ENCODE data around the gene FHAD1.
A peak's percentile ranks its signal among the peaks of the same experiment; 100 is the strongest.

FHAD1 gene

GRCh38 chr1:15218287-15219279 is 28.4 kb upstream of the FHAD1 start:
- no peak for DNase-seq (ENCODE audit: low read depth in 3 of 3)

GRCh38 chr1:15219280-15220023 is 27.6 kb upstream of the FHAD1 start:
- DNase-seq (ENCODE audit: low read depth in 3 of 3), result no peak

- no peak for DNase-seq (ENCODE audit: low read depth in 3 of 3)
Measured at GRCh38 chr1:15220024-15220392, 27.0 kb upstream of the FHAD1 start.

- DNase-seq (ENCODE audit: low read depth in 3 of 3), result no peak
Measured at GRCh38 chr1:15220825-15221431, 26.1 kb upstream of the FHAD1 start.

GRCh38 chr1:15222653-15223303 is 24.2 kb upstream of the FHAD1 start:
- DNase-seq (ENCODE audit: low read depth in 3 of 3), result no peak

- DNase-seq (ENCODE audit: low read depth in 3 of 3), result no peak
Measured at GRCh38 chr1:15224259-15224869, 22.7 kb upstream of the FHAD1 start.

- DNase-seq (ENCODE audit: low read depth in 3 of 3), result no peak
Measured at GRCh38 chr1:15224974-15225373, 22.0 kb upstream of the FHAD1 start.

GRCh38 chr1:15225461-15225860 is 21.6 kb upstream of the FHAD1 start:
- DNase-seq (ENCODE audit: low read depth in 3 of 3), result no peak

- no peak for DNase-seq (ENCODE audit: low read depth in 3 of 3)
Measured at GRCh38 chr1:15226388-15227255, 20.4 kb upstream of the FHAD1 start.

- DNase-seq (ENCODE audit: low read depth in 3 of 3), result no peak
Measured at GRCh38 chr1:15229707-15230131, 17.3 kb upstream of the FHAD1 start.

GRCh38 chr1:15231714-15232201 is 15.3 kb upstream of the FHAD1 start:
- DNase-seq (ENCODE audit: low read depth in 3 of 3), result peak in 2 of 3 experiments; percentile 8 to 22

GRCh38 chr1:15233689-15234088 is 13.3 kb upstream of the FHAD1 start:
- DNase-seq (ENCODE audit: low read depth in 3 of 3), result no peak

- DNase-seq (ENCODE audit: low read depth in 3 of 3), result no peak
Measured at GRCh38 chr1:15236321-15236721, 10.7 kb upstream of the FHAD1 start.

GRCh38 chr1:15236746-15237145 is 10.3 kb upstream of the FHAD1 start:
- no peak for DNase-seq (ENCODE audit: low read depth in 3 of 3)

- no peak for DNase-seq (ENCODE audit: low read depth in 3 of 3)
Measured at GRCh38 chr1:15238789-15239188, 8.2 kb upstream of the FHAD1 start.

- no peak for DNase-seq (ENCODE audit: low read depth in 3 of 3)
Measured at GRCh38 chr1:15242766-15243165, 4.3 kb upstream of the FHAD1 start.

GRCh38 chr1:15243275-15244043 is 3.6 kb upstream of the FHAD1 start:
- no peak for DNase-seq (ENCODE audit: low read depth in 3 of 3)

GRCh38 chr1:15244813-15245212 is 2.2 kb upstream of the FHAD1 start:
- DNase-seq (ENCODE audit: low read depth in 3 of 3), result no peak

GRCh38 chr1:15245593-15246360 is 1.2 kb upstream of the FHAD1 start:
- DNase-seq (ENCODE audit: low read depth in 3 of 3), result no peak
